Measurements from ENCODE around the gene SHANK1. TPM values are rescaled to one million over a fixed set of nuclear protein-coding genes. Genes with fewer than 3 reads are reported as not detected.

Gene SHANK1
- total RNA-seq, 1 experiment from 2014 or later = 0.47 TPM

DNA sequence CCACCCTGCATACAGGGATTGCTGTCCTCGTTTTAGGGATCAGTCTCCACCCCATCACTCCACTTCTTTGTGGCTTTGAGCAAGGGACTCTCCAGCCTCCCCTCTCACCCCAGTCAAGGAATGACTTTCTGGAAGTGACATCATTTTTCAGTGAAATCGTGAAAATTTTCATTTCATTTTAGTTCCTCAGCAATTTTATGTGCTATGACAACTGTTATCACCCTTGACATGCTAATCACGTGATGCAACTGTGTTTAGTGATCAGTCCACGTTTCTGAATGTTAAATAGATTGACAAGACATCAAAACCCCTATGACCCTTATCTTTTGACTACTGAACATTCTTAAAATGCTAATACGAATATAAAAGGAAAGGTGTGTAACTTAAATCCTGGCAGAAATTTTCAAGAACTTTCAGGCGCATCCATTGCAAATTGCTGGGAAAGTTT, 62.4 kb downstream of the SHANK1 start:
- Histone ChIP-seq H3F3A (ENCODE audit: low read length, unreplicated experiment) (no peaks in the 10 kb centered on the region), H3K4me3 (ENCODE audit: low read length) (peak overlapping the region; percentile 45; the same call in 1 of the 2 replicates), H4K20me1 (ENCODE audit: low read length) (no peaks in the 10 kb centered on the region), H2AFZ (ENCODE audit: low read length) (0 out of 2 replicates have a peak overlapping the region, but pooled peaks have one; percentile 71), H3K9me3 (ENCODE audit: low read length) (no peaks in the 10 kb centered on the region), H3K4me2 (ENCODE audit: low read length) (peak overlapping the region; percentile 70), H3K4me1 (ENCODE audit: insufficient read depth, low read length) (peaks cover 12% of the 10 kb centered on the region), H3K27me3 (ENCODE audit: low read length) (peaks cover 27% of the 10 kb centered on the region; the same call in 1 of the 2 replicates), H3K79me2 (ENCODE audit: low read length) (no peaks in the 10 kb centered on the region), H3K27ac (ENCODE audit: low read length) (no peak overlapping the region), H3K9me2 (replicated peaks; ENCODE audit: low read length) (no peaks in the 10 kb centered on the region), H3K36me3 (ENCODE audit: low read depth, low read length) (no peaks in the 10 kb centered on the region), H3K9ac (ENCODE audit: low read length) (no peak overlapping the region)
- intact Hi-C loops (cut with micrococcal nuclease) = no loop called here
- CTCF ChIA-PET = no interaction called here
- POLR2A ChIA-PET (ENCODE audit: unreplicated experiment) = no interaction called here
- no TSS peak for BruUV-seq (replicated peaks)
- TF ChIP-seq EZH2phosphoT487 (IDR thresholded peaks at IDR 0.05; ENCODE audit: borderline replicate concordance, low read length) (no peak), EZH2 (IDR thresholded peaks at IDR 0.05; ENCODE audit: low read length, unreplicated experiment) (no peak)
- TF ChIP-seq, protein P1, sequence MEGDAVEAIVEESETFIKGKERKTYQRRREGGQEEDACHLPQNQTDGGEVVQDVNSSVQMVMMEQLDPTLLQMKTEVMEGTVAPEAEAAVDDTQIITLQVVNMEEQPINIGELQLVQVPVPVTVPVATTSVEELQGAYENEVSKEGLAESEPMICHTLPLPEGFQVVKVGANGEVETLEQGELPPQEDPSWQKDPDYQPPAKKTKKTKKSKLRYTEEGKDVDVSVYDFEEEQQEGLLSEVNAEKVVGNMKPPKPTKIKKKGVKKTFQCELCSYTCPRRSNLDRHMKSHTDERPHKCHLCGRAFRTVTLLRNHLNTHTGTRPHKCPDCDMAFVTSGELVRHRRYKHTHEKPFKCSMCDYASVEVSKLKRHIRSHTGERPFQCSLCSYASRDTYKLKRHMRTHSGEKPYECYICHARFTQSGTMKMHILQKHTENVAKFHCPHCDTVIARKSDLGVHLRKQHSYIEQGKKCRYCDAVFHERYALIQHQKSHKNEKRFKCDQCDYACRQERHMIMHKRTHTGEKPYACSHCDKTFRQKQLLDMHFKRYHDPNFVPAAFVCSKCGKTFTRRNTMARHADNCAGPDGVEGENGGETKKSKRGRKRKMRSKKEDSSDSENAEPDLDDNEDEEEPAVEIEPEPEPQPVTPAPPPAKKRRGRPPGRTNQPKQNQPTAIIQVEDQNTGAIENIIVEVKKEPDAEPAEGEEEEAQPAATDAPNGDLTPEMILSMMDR (conservative IDR thresholded peaks at IDR 0.05; ENCODE audit: low read depth, low read length) = no peak
- DNase-seq = no peak
- ATAC-seq = no peak

DNA sequence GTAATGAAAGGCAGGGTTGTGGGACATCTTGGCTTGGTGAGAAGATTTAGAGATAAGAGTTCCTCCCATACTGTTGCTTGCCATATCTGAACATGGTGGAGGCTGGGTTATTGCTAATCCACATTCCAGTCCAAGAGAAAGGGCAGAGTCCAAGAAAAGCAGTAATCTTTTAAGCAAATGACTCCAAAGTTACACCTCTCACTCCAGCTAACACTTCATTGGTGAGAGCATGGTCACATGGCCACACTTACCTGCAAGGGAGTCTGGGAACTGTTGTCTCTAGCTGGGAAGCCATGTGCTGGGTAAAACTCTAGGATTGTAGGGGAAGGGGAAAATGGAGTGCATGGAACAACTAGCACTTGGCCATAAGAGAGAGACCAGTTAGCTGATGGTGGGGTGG, 64.7 kb downstream of the SHANK1 start:
- intact Hi-C loops (cut with micrococcal nuclease) = no loop called here
- POLR2A ChIA-PET (ENCODE audit: unreplicated experiment) = no interaction called here
- Histone ChIP-seq H3K9me3 (ENCODE audit: low read length) (no peaks in the 10 kb centered on the region), H3K9me2 (replicated peaks; ENCODE audit: low read length) (no peaks in the 10 kb centered on the region), H3K79me2 (ENCODE audit: low read length) (no peaks in the 10 kb centered on the region), H3K9ac (ENCODE audit: low read length) (no peak overlapping the region), H3K36me3 (ENCODE audit: low read depth, low read length) (no peaks in the 10 kb centered on the region), H2AFZ (ENCODE audit: low read length) (no peak overlapping the region), H3K4me3 (ENCODE audit: low read length) (no peak overlapping the region), H3K27me3 (ENCODE audit: low read length) (peaks cover 28% of the 10 kb centered on the region; the same call in 1 of the 2 replicates), H3K27ac (ENCODE audit: low read length) (no peak overlapping the region), H4K20me1 (ENCODE audit: low read length) (no peaks in the 10 kb centered on the region), H3F3A (ENCODE audit: low read length, unreplicated experiment) (no peaks in the 10 kb centered on the region), H3K4me2 (ENCODE audit: low read length) (no peak overlapping the region), H3K4me1 (ENCODE audit: insufficient read depth, low read length) (peaks cover 12% of the 10 kb centered on the region)
- CTCF ChIA-PET = no interaction called here
- TF ChIP-seq EZH2 (IDR thresholded peaks at IDR 0.05; ENCODE audit: low read length, unreplicated experiment) (no peak), EZH2phosphoT487 (IDR thresholded peaks at IDR 0.05; ENCODE audit: borderline replicate concordance, low read length) (no peak)
- TF ChIP-seq, protein P1 (conservative IDR thresholded peaks at IDR 0.05; ENCODE audit: low read depth, low read length) = no peak
- ATAC-seq (no peak), DNase-seq (no peak)
- BruUV-seq (replicated peaks) = no TSS peak

DNA sequence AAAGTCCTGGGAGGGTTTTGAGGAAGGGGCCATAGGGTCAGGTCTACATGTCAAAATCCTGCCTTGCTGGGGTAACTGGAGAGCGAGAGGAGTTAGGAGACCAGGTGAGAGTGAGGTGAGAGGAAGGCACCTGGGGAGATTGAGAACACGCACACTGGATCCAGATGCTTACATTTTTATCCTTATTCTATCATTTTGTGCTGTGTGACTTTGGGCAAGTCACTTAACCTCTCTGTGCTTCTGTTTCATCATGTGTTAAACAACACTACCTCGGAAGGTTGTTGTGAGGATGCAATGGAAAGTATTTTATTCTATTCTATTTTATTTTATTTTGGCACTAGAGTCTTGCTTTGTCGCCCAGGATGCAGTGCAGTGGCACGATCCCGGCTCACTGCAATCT, 66.9 kb downstream of the SHANK1 start:
- TF ChIP-seq EZH2 (IDR thresholded peaks at IDR 0.05; ENCODE audit: low read length, unreplicated experiment) (no peak), EZH2phosphoT487 (IDR thresholded peaks at IDR 0.05; ENCODE audit: borderline replicate concordance, low read length) (no peak)
- TF ChIP-seq, protein P1 (conservative IDR thresholded peaks at IDR 0.05; ENCODE audit: low read depth, low read length) = no peak
- no peaks in the 10 kb centered on the region for H3K9me2 ChIP-seq (replicated peaks; ENCODE audit: low read length)
- intact Hi-C loops (cut with micrococcal nuclease) = no loop called here
- peaks cover 3% of the 10 kb centered on the region; the same call in 1 of the 2 replicates for H3K4me1 ChIP-seq (ENCODE audit: insufficient read depth, low read length)
- DNase-seq (no peak), ATAC-seq (no peak)
- ChIA-PET CTCF (no interaction called here), POLR2A (ENCODE audit: unreplicated experiment) (no interaction called here)
- H3K27ac ChIP-seq (ENCODE audit: low read length) = no peak overlapping the region
- no peaks in the 10 kb centered on the region for H4K20me1 ChIP-seq (ENCODE audit: low read length)
- H3K4me2 ChIP-seq (ENCODE audit: low read length) = no peak overlapping the region
- no peaks in the 10 kb centered on the region for H3K79me2 ChIP-seq (ENCODE audit: low read length)
- H2AFZ ChIP-seq (ENCODE audit: low read length) = no peak overlapping the region
- no peak overlapping the region for H3K9ac ChIP-seq (ENCODE audit: low read length)
- peaks cover 31% of the 10 kb centered on the region; the same call in 1 of the 2 replicates for H3K27me3 ChIP-seq (ENCODE audit: low read length)
- H3K4me3 ChIP-seq (ENCODE audit: low read length) = no peak overlapping the region
- no peaks in the 10 kb centered on the region for H3K36me3 ChIP-seq (ENCODE audit: low read depth, low read length)
- H3K9me3 ChIP-seq (ENCODE audit: low read length) = no peaks in the 10 kb centered on the region
- no TSS peak for BruUV-seq (replicated peaks)
- no peaks in the 10 kb centered on the region for H3F3A ChIP-seq (ENCODE audit: low read length, unreplicated experiment)
